ENCODE measurements around the gene DOCK4. TPM values are rescaled to one million over a fixed set of nuclear protein-coding genes. Genes with fewer than 3 reads are reported as not detected.

The DOCK4 gene
- polyA plus RNA-seq, 2 of the 4 experiments (the other 2 are of a cell fraction), result 13.7 to 15.7 TPM

GRCh38 chr7:111760043-111760442 lies 446.2 kb downstream of the DOCK4 start:
- FAIRE-seq, result no peak
- ChIA-PET POLR2A (no interaction called here), CTCF (interaction anchor here (1.2 to 6.2 kb wide), 4 partner anchors 19 to 736 kb away, joined by 4 to 36 read pairs (median 4); no protein-coding TSS in a partner anchor)
- ATAC-seq, result no peak
- H3K27ac ChIP-seq, result no peak overlapping the region
- H3K4me3 ChIP-seq, result no peak overlapping the region
- 88% methylated on average over 8 of the region's 8 CpGs for WGBS (ENCODE audit: missing lambda C conversion rate)
- DNase-seq (ENCODE audit: low read depth in 1 of 2, low spot score in 1 of 2), result no peak
- H3K4me2 ChIP-seq, result no peak overlapping the region
- no peaks in the 10 kb centered on the region; the same call in 2 of the 3 replicates for H3K4me1 ChIP-seq
- no peaks in the 10 kb centered on the region for H3K9me3 ChIP-seq
- TF ChIP-seq EP300 (IDR thresholded peaks at IDR 0.05) (no peak), RARB (CRISPR knock-in tag; IDR thresholded peaks at IDR 0.05) (no peak), NR3C1 (IDR thresholded peaks at IDR 0.05) (no peak), BHLHE40 (IDR thresholded peaks at IDR 0.05; ENCODE audit: low read depth, low read length) (no peak), MAFK (IDR thresholded peaks at IDR 0.05; ENCODE audit: partially characterized antibody) (no peak), EHF (CRISPR knock-in tag; IDR thresholded peaks at IDR 0.05) (no peak), RCOR1 (IDR thresholded peaks at IDR 0.05; ENCODE audit: low read depth, low read length) (no peak), PHF8 (IDR thresholded peaks at IDR 0.05; ENCODE audit: borderline replicate concordance, low read depth) (no peak), ATOH8 (CRISPR knock-in tag; IDR thresholded peaks at IDR 0.05; ENCODE audit: low read depth) (no peak), ZFP36 (IDR thresholded peaks at IDR 0.05; ENCODE audit: borderline replicate concordance, partially characterized antibody) (no peak), JUN (IDR thresholded peaks at IDR 0.05) (no peak), POLR2AphosphoS2 (conservative IDR thresholded peaks at IDR 0.05; ENCODE audit: low read length) (no peak), ESRRA (IDR thresholded peaks at IDR 0.05; ENCODE audit: borderline replicate concordance, low read length) (no peak), FOSB (CRISPR knock-in tag; IDR thresholded peaks at IDR 0.05) (no peak), TP53 (CRISPR knock-in tag; IDR thresholded peaks at IDR 0.05) (no peak)

GRCh38 chr7:111758332-111758731 lies 447.9 kb downstream of the DOCK4 start:
- WGBS (ENCODE audit: missing lambda C conversion rate), result 47% methylated on average over 5 of the region's 5 CpGs
- ATAC-seq (no peak), FAIRE-seq (no peak), DNase-seq (ENCODE audit: low read depth in 1 of 2, low spot score in 1 of 2) (no peak)
- no peak overlapping the region for H3K4me3 ChIP-seq
- H3K27ac ChIP-seq, result no peak overlapping the region
- ChIA-PET CTCF (interaction anchor here (0.9 to 6.2 kb wide), 4 partner anchors 22 to 738 kb away, joined by 4 to 36 read pairs (median 5); no protein-coding TSS in a partner anchor), POLR2A (no interaction called here)
- H3K9me3 ChIP-seq, result no peaks in the 10 kb centered on the region
- H3K4me1 ChIP-seq, result no peaks in the 10 kb centered on the region; the same call in 2 of the 3 replicates
- no peak overlapping the region for H3K4me2 ChIP-seq
- TF ChIP-seq EHF (CRISPR knock-in tag; IDR thresholded peaks at IDR 0.05), result no peak
- no peak for TF ChIP-seq HEYL (CRISPR knock-in tag; IDR thresholded peaks at IDR 0.05)
- TF ChIP-seq ZSCAN20 (CRISPR knock-in tag; IDR thresholded peaks at IDR 0.05), result no peak
- no peak for TF ChIP-seq RCOR1 (IDR thresholded peaks at IDR 0.05; ENCODE audit: low read depth, low read length)
- TF ChIP-seq FOSB (CRISPR knock-in tag; IDR thresholded peaks at IDR 0.05), result no peak
- TF ChIP-seq USF2 (IDR thresholded peaks at IDR 0.05), result no peak
- no peak for TF ChIP-seq JUNB (IDR thresholded peaks at IDR 0.05)
- TF ChIP-seq SREBF2 (IDR thresholded peaks at IDR 0.05), result no peak
- TF ChIP-seq HDAC2 (IDR thresholded peaks at IDR 0.05), result no peak
- TF ChIP-seq MAZ (IDR thresholded peaks at IDR 0.05; ENCODE audit: borderline replicate concordance, low read depth, low read length), result no peak
- TF ChIP-seq PHF8 (IDR thresholded peaks at IDR 0.05; ENCODE audit: borderline replicate concordance, low read depth), result no peak
- no peak for TF ChIP-seq HOXB13 (CRISPR knock-in tag; IDR thresholded peaks at IDR 0.05; ENCODE audit: low read depth)
- no peak for TF ChIP-seq CHD4 (IDR thresholded peaks at IDR 0.05; ENCODE audit: borderline replicate concordance)
- TF ChIP-seq ELK1 (IDR thresholded peaks at IDR 0.05; ENCODE audit: low read depth, low read length), result no peak
- no peak for TF ChIP-seq RNF2 (IDR thresholded peaks at IDR 0.05; ENCODE audit: borderline replicate concordance, low read depth)
- TF ChIP-seq RAD21 (conservative IDR thresholded peaks at IDR 0.05 in 1 of 2, IDR thresholded peaks at IDR 0.05 in 1 of 2), result no peak
- TF ChIP-seq MAFK (IDR thresholded peaks at IDR 0.05; ENCODE audit: partially characterized antibody), result no peak
- no peak for TF ChIP-seq EHMT2 (IDR thresholded peaks at IDR 0.05; ENCODE audit: low read depth)
